NCI-H146 treated with DMSO at 0.1 percent for 48 hours (cell line): ENCODE results near the gene ARL4C.
A peak's percentile ranks its signal among the peaks of the same experiment; 100 is the strongest.
"Not testable (repeated sequence)": the region's sequence is repeated elsewhere in the genome, so short reads cannot be mapped to it uniquely, and the experiment has no call there.

ENCODE experiments used
- DNase-seq: peaks from one replicate; lab custom pipeline; 2025; ENCODE audit not compliant: unreplicated experiment; lab: John Stamatoyannopoulos, UW

Gene ARL4C

GRCh38 chr2:234478121-234478858, 18.6 kb downstream of the ARL4C start:
- no peak for DNase-seq

GRCh38 chr2:234476766-234477165, 20.1 kb downstream of the ARL4C start:
- no peak for DNase-seq

DNA sequence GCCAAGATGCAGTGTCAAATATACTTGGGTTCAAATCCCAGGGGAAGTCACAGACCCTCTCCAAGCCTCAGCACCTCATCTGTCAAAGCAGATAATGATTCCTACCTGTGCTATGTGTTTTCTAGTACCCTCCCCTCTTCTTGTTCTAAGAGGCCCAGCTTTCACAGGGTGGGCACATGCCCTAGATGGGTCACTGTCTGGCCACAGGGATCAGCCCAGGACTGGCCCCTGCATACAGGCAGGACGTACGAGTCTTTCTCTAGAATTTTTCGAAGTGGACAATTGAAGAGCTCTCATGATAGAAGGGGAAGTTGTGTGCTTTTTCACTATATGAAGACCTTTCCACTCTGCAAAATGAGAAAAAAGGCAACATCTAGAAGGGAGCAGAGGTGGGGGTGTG, 22.2 kb downstream of the ARL4C start:
- no peak for DNase-seq

- DNase-seq = no peak
Measured at GRCh38 chr2:234472155-234472554, 24.7 kb downstream of the ARL4C start.

DNA sequence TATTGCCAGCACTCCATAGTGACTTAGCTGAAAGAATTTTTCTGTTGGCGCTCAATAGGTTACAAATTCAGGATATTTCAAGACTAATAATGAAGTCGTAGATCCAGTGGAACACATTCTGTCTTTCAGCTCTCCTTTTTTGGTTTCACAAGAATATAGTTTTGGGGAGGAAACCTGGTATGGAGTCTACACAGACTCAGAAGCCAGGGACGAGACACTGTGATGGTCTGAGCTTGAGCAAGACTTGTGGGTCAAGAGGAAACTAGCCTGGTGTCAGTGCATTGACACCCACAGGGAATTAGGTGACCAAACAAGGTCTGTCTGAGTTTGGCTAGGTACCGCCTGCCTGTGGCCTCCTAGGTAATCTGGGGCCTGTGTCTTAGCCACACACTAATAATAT, 26.9 kb downstream of the ARL4C start:
- DNase-seq = no peak

- DNase-seq = no peak
Measured at GRCh38 chr2:234469251-234469845, 27.5 kb downstream of the ARL4C start.

DNA sequence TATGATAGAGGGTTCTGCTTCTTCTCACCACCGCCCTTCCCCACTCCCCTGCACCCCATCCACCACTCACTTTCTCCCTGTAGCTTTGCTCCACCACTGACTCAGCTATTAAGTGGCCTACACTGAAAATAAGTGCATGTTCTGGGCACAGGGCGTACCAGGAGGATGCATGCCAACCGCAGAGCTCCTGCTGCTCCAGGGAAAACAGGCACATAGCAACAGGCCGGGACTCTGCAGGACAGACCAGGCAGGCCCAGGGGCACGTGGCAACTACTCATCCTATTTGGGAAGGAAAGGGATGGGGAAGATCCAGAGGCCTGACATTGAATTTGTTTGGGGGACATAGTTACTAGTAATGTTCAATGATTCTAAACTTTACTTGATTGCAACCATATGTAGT, 28.4 kb downstream of the ARL4C start:
- DNase-seq = no peak

DNA sequence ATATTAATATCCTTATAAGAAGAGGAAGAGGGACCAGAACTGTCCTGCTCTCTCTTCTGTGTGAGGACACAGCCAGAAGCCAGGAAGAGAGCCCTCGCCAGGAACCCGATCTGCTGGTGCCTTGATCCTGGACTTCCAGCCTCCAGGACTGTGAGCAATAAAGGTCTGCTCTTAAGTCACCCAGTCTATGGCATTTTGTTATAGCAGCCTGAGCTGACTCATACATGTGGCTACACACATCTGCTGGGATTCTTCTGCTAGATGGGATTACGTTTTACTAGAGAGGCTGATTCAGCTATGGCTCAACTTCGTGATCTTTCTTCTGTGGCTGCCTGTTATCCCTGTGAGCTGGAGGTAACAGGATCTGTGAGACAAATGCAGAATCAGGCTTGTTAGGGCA, 29.6 kb downstream of the ARL4C start:
- no peak for DNase-seq

DNA sequence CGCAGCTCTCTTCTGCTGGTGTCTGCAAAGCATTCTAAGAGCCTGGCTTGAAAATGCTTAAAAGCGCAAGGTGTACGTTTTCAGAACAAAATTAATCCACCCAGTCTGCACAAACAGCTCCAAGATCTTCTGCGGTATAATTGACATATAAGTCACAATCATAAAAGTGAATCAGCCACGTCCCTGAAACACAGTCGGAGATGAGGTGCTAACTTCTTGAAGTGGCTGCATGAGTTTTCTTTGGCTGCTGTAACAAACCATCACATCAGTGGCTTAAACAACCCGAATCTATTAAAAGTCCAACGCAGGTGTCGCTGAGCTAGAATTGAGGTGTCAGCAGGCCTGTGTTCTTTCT, 32.6 kb downstream of the ARL4C start:
- no peak for DNase-seq

DNA sequence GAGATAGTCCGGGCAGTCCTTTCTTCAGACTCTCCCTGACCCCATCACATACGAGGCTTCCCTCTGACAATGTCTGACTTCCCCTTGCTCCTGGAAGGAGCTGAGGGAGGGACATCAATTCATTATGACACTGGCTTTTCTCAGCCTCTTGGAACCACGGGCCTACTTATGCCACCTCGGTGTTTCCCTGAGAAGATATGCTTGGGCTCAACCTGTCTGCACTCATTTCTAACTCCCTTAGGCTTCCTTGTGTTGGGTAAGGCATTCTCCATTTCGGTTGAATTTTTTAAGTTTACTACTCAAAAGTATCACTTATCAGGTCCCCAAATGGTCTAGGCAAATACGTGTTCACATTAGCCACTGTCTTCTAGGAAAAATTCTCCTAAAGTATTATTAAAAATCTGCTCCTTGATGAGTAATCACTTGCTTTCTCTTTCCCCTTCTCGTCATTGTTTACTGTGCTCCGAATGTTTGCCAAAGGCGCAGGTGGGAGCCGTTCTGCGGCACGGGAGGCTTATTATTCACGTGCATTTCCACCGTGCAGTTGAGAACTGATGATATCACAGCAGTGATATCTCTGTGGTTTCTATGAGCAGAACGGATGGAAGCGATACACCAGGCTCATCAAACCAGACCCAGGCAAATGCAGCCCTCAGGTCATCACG, 33.1 kb downstream of the ARL4C start:
- peak; percentile 82 for DNase-seq

DNA sequence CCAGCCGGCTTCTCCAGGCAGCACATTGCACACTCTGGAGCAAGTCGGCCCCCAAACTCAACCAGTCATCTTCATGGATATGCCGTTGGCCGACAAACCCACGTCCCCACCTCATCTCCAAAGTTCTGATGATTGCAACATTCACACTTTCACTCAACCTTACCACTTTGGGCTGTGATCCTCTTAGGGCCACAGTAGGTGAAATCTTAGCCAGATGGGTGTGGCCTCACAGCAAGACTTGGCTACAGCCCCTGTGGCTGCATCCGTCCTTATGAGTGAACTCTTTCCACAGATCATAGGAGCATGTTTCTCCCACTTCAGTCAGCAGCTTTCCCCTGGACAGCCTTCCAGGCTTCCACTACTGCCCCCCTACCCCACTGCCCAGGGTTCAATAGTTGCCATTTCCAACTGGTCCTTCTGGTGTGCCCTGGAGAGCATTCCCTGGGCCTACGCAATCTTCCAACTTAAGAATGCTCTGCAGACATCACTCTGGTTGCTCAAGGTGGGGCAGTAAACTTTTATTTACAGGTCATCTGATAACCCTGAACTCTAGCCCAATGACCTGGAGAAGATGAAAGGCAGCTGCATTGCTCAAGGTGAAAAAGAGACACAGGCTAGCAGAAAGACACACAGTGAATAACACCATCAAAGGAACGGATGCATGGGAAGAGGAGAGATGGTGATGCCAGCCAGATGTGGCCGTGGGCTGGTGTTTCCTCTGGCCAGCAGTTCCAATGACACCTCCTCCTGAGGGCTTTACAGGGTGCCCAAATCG, 34.5 kb downstream of the ARL4C start:
- DNase-seq = no peak

DNA sequence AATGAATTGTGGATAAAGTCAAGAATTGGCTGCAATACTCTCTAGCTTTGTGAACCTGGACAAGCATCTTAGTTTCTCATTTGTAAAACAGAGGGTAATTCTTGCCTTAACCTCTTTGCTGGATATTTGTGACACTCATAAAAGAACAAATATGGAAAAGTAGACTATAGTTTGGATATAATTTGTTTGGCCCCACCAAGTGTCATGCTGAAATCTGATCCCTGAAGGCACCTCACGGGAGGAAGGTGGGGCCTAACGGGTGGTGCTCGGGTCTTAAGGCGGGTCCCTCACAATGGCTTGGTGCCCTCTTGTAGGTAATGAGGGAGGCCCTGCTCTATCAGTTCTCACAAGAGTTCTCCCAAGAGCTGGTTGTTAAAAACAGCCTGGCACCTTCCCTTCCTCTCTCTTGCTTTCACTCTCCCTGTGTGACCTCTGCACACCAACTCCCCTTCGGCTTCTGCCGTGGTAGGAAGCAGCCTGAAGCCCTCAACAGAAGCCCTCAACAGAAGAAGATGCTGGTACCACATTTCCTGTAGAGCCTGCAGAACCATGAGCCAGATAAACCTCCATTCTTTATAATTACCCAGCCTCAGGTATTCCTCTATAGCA, 37.4 kb downstream of the ARL4C start:
- no peak for DNase-seq

DNA sequence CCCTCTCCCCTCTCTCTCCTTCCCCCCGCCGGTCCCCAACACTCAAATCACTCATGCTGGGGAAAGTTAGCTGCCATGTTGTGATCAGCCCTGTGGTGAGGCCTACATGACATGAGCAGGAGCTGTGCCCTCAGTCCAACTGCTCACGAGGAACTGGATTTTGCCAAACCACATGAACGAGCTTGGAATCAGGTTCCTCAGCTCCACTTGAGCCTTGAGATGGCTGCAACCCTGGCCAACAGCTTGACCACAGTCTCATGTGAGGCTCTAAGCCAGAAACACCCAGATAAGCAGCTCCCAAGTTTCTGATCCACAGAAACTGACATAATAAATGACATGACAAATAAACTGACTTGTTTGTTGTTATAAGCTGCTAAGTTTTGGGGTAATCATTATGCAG, 38.4 kb downstream of the ARL4C start:
- no peak for DNase-seq

GRCh38 chr2:234457421-234457820, 39.5 kb downstream of the ARL4C start:
- DNase-seq = no peak

DNA sequence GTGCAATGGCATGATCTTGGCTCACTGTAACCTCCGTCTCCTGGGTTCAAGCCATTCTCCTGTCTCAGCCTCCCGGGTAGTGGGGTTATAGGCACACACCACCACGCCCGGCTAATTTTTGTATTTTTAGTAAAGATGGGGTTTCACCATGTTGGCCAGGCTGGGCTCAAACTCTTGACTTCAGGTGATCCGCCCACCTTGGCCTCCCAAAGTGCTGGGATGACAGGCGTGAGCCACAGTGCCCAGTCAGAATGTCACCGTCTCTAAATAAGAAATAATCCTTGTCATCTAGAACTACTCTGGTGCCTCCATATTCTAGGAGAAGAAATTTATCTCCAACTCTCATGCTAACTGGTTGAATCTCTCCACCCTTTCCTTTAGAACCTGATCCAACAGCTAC, 41.6 kb downstream of the ARL4C start:
- DNase-seq = not testable (repeated sequence)

DNA sequence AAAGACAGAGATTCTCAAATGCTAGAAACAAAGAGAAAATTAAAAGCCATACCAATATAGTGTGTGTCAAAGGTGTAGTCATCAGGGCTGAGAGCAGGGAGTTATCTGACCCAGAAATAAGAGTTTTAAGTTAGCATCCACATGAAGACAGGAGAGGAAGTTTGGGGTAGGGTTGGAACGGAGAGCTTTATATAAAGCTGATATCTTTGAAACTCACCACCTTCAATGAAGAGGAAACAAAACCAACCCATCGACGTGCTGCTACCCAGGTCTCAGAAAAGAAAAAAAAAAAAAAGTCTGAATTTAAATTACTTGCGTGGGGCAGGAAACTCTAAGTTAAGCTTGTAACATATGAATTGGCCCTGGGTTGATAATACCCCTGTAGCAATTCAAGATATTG, 42.4 kb downstream of the ARL4C start:
- DNase-seq = no peak

GRCh38 chr2:234453216-234453615, 43.7 kb downstream of the ARL4C start:
- no peak for DNase-seq

- DNase-seq = no peak
Measured at GRCh38 chr2:234451852-234452625, 44.8 kb downstream of the ARL4C start.

DNA sequence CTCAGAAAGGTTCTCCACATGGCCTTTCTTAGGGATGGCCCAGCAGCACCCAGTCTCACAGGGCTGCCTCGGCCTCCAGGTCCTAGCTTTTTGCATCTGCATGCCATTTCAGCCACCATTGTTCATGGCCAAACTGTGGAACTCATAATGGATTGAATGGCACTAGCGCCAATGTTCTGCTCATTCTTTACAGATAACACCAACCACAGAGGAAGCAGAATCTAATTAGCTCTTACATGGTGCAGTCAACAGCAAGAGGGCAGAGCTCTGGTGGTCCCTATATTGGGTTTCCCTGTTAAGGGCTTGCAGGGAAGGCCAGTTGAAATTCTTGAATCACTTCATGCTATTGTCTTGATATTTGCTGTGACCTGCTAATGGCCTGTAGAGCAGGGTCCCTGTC, 45.6 kb downstream of the ARL4C start:
- no peak for DNase-seq

DNA sequence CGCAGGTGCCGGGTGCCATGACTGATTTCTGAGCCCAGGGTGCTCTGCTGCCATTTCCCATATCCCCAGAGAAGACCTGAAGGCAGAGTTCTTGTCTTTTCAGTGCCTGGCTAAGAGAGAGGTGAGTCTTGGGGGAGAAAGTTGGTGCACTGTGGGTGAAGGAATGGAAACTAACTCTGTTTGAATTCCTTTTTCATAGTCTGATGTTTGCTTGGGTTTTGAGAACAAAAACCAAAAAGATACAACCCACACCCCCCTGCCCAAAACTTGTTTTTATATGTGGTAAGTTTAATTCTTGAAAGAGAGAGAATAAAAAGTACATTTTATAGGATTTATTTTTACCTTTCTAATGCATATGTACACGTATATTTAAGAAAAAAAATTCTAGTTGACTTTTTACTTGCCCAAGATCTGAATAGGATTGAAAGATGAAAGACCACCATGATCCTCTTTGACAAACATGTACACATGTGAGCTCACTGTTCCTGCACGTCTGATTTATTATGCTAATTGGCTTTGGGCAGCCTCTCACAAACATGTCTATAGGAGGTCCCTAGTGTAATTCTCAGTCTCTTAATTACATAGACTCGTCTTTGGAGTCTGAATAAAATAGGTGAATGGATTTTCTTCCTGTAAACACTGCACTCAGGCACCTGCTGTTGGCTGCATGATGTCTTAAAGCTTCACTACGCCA, 46.3 kb downstream of the ARL4C start:
- no peak for DNase-seq
